ENCODE measurements around the gene NTM. TPM values are rescaled to one million over a fixed set of nuclear protein-coding genes. Genes with fewer than 3 reads are reported as not detected.

NTM gene
- total RNA-seq, 1 experiment from 2014 or later = 9.9 TPM

DNA sequence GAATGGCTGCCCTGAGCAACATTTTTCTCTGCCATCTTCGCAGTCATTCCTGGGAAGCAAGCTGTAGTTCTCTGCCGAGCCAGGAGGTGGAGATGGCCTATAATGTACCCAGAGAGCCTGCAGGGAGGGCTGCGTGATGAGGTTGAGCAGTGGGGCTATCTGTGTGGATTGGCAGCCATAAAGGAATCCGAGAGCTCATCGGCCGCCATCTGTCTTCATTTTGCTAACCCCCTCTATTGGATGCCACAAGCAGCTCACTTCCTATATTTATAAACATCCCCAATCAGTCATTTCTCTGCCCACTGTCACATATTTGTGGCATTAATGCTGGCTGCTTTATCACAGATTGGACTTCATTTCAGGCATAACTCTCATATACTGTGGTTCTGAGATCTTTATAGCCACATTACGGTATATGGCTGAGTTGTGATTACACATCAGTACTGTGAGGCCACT is 209.5 kb downstream of the NTM start:
- Mint-ChIP-seq H3K4me3 (no peak overlapping the region), H3K4me1 (peaks cover 25 to 34% of the 10 kb centered on the region in 2 experiments)

More for the DNA sequence above, 209.5 kb downstream of the NTM start:
- no peaks in the 10 kb centered on the region; the same call in 1 of the 2 replicates for H3K4me1 ChIP-seq (ENCODE audit: insufficient read depth, low read length)
- no peak overlapping the region for H3K9ac ChIP-seq (ENCODE audit: extremely low read depth, insufficient read length, low read length)
- TF ChIP-seq, protein P1, sequence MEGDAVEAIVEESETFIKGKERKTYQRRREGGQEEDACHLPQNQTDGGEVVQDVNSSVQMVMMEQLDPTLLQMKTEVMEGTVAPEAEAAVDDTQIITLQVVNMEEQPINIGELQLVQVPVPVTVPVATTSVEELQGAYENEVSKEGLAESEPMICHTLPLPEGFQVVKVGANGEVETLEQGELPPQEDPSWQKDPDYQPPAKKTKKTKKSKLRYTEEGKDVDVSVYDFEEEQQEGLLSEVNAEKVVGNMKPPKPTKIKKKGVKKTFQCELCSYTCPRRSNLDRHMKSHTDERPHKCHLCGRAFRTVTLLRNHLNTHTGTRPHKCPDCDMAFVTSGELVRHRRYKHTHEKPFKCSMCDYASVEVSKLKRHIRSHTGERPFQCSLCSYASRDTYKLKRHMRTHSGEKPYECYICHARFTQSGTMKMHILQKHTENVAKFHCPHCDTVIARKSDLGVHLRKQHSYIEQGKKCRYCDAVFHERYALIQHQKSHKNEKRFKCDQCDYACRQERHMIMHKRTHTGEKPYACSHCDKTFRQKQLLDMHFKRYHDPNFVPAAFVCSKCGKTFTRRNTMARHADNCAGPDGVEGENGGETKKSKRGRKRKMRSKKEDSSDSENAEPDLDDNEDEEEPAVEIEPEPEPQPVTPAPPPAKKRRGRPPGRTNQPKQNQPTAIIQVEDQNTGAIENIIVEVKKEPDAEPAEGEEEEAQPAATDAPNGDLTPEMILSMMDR (conservative IDR thresholded peaks at IDR 0.05) = peak; percentile 76
- Mint-ChIP-seq H3K9me3 (no peaks in the 10 kb centered on the region), H3K27me3 (ENCODE audit: low read depth) (no peaks in the 10 kb centered on the region; the same call in 1 of the 2 replicates), H3K36me3 (ENCODE audit: insufficient read depth in 1 of 3, low read depth in 3 of 3) (no peaks in the 10 kb centered on the region), H3K27ac (no peak overlapping the region)
- no peak overlapping the region for H3K4me2 ChIP-seq (ENCODE audit: insufficient read depth, insufficient read length, low read length)
- H3K4ac ChIP-seq (ENCODE audit: low read depth, low read length) = no peak overlapping the region
- WGBS (ENCODE audit: extremely low coverage, insufficient read length, low lambda C conversion rate) = no CpG with 5 or more reads among the region's 7 CpGs
- no peaks in the 10 kb centered on the region for H3K23me2 ChIP-seq (ENCODE audit: insufficient read length, low read depth, low read length, poor library complexity, severe bottlenecking)
- no peaks in the 10 kb centered on the region for H3K9me3 ChIP-seq (ENCODE audit: control insufficient read depth, low read depth, low read length)
- H4K5ac ChIP-seq (ENCODE audit: insufficient read length, low read depth, low read length) = no peak overlapping the region
- H2BK20ac ChIP-seq (ENCODE audit: low read depth, low read length, poor library complexity, severe bottlenecking) = no peak overlapping the region
- no peak overlapping the region for H3K23ac ChIP-seq (ENCODE audit: insufficient read length, low read depth, low read length)
- H2AFZ ChIP-seq (ENCODE audit: low read length) = no peak overlapping the region
- H2BK15ac ChIP-seq (ENCODE audit: low read depth, low read length) = no peak overlapping the region
- no peaks in the 10 kb centered on the region for H3K79me1 ChIP-seq (ENCODE audit: insufficient read depth, low read depth, low read length, poor library complexity, severe bottlenecking)
- no peaks in the 10 kb centered on the region for H4K20me1 ChIP-seq (ENCODE audit: control insufficient read depth, insufficient read depth, insufficient read length)
- no peak overlapping the region for H3T11ph ChIP-seq (ENCODE audit: low read length)
- no peaks in the 10 kb centered on the region for H3K79me2 ChIP-seq (ENCODE audit: insufficient read depth, low read length)
- no peak overlapping the region for H3K56ac ChIP-seq (ENCODE audit: insufficient read length, low read depth, low read length)
- no peak overlapping the region for H2BK12ac ChIP-seq (ENCODE audit: insufficient read length, low read depth, low read length)
- H2AK5ac ChIP-seq (ENCODE audit: insufficient read length, low read length) = no peak overlapping the region
- H3K14ac ChIP-seq (ENCODE audit: insufficient read depth, low read length) = no peak overlapping the region
- DNase-seq = peak; percentile 76
- H4K91ac ChIP-seq (ENCODE audit: insufficient read length, low read depth, low read length) = no peak overlapping the region
- H2BK5ac ChIP-seq (ENCODE audit: insufficient read length, low read length) = no peak overlapping the region
- no peak overlapping the region for H4K8ac ChIP-seq (replicated peaks; ENCODE audit: insufficient read length, low read depth, low read length)
- H2BK120ac ChIP-seq (ENCODE audit: low read depth, low read length, poor library complexity, severe bottlenecking) = no peak overlapping the region
- H3K27me3 ChIP-seq (ENCODE audit: insufficient read depth, low read length) = no peaks in the 10 kb centered on the region
- no peak overlapping the region for H3K27ac ChIP-seq (ENCODE audit: insufficient read length, low read depth, low read length)
- H3K18ac ChIP-seq (ENCODE audit: insufficient read length, low read depth, low read length) = no peak overlapping the region
